Measurements from ENCODE around the gene MSMO1.
A peak's percentile ranks its signal among the peaks of the same experiment; 100 is the strongest.

Gene MSMO1

DNA sequence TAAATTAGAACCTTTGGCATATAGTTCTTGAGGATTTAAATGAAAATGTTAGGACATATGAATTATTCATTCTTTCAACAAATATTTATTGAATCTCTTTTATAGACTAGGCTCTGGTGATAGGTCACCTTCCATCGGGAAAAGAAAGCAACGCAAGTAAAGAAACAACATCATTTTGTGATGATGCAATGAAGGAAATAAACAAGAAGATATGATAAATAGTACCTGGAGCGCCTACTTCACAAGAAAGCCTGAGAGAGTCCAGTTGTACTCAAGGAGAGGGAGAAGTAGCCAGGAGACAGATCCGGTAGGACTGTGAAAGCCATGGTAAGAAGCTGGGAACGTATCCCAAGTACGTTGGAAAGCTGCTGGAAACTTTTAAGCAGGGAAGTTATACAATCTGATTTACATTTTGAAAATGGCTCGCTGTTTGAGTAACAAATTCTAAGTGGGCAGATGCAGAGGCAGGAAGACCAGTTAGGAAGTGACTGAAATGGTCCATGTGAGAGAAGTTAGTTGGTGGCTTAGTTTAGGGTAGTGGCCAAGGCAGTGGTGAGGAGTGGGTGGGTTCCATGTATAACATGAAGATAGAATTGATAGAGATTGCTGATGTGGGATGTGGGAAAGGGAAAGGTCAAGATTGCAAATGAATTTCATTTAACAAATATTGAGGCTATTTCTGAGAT lies 33.7 kb downstream of the MSMO1 start:
- DNase-seq = no peak

DNA sequence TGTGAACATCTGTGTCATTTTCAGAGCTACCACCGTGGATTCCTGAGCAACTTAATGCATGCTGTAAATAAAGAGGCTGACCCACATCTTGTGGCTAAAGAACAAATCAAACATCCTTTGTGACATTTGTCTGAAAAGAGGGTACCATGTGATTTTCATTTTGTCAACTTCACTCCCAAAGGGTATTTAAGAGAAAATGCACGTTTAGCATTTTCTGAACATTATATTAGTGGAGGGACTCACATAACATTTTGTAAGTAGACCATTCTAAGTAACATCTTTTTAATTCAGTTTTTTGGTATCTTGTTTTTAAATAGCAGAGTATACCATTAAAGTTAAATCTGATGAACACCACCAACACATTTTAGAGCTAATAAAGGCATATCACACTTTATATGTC lies 34.3 kb downstream of the MSMO1 start:
- no peak for DNase-seq

GRCh38 chr4:165364452-165365080 lies 37.1 kb downstream of the MSMO1 start:
- DNase-seq = no peak

DNA sequence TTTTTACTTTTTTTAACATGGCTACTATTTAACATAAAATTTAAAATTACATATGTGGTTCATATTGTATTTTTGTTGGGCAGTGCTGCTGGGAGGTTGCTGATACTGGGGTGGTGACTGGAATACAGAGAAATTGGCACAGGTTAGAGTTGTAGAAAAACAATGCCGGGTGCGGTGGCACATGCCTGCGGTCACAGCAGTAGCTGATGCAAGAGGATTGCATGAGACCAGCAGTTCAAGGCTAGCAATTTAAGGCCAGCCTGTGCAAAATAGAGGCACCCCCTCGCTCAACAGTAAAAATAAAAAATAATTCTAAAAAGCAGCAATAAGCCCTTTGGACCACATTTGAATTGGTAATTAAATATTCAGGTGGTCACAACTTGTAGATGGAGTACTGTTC lies 39.6 kb downstream of the MSMO1 start:
- DNase-seq = no peak

- DNase-seq = no peak
Measured at GRCh38 chr4:165368114-165368513, 40.6 kb downstream of the MSMO1 start.

DNA sequence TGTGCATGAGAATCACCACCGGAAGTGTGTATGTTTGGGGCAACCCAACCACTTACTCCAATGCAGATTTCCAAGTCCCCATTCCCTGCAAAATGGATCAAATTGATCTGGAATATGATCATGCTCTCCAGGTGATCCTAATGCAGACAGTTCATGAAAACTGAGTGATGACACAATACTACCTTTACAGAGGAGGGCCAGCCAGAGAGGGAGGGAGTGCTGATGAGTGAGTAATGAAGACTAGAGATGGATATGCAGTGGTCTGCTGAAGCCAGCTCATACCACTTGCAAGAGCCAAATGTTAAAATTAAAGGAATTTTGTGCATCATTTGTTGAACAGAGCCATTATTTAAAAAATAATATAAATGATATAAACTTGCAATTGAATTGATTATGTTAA lies 41.1 kb downstream of the MSMO1 start:
- no peak for DNase-seq

DNA sequence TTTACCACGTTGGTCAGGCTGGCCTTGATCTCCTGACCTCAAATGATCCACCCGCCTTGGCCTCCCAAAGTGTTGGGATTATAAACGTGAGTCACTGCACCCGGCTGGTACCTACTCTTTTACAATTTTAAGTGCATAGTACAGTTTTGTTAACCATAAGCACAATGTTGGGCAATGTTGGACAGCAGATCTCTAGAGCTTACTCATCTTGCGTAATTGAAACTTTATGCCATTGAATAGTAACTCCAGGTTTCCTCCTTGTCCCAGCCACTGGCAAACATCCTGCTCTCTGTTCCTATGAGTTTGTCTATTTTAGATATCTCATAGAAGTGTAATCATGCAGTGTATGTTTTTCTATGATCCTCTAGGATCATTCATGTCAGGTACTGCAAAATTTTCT lies 42.1 kb downstream of the MSMO1 start:
- no peak for DNase-seq

- no peak for DNase-seq
Measured at GRCh38 chr4:165370530-165370929, 43.1 kb downstream of the MSMO1 start.

DNA sequence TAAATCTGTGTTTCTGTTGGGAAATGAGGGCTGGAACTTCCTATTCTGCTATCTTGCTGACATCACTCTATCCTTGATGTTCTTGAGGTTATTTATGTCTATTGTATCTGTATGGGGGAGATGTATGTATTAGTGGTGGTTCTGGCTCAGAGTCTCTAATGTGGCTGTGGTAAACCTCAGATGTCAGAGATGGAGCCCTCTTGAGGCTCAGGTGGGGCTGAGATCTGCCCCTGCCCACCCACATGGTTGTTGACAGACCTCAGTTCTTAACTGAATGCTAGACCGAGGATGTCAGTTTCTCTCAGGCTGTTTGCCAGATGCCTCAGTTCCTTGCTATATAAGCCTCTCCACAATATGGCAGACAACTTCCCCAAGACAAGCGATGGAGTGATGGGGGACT lies 48.0 kb downstream of the MSMO1 start:
- DNase-seq = no peak

DNA sequence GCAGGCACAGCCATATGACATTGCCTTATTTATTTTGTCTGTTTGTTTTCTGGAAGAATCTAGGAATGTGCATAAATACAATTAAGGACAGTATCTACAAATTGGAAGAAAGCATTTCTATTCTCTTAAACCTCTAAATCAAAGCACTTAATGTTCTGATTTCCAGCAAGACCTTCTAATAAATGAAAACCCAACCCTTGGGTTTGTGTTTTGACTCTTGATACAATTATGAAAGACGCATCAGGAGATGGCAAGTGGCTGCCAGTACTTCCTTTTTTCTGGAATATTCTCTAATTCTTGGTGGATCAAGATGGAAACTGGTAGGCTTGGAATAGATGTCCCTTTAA lies 50.9 kb downstream of the MSMO1 start:
- no peak for DNase-seq

DNA sequence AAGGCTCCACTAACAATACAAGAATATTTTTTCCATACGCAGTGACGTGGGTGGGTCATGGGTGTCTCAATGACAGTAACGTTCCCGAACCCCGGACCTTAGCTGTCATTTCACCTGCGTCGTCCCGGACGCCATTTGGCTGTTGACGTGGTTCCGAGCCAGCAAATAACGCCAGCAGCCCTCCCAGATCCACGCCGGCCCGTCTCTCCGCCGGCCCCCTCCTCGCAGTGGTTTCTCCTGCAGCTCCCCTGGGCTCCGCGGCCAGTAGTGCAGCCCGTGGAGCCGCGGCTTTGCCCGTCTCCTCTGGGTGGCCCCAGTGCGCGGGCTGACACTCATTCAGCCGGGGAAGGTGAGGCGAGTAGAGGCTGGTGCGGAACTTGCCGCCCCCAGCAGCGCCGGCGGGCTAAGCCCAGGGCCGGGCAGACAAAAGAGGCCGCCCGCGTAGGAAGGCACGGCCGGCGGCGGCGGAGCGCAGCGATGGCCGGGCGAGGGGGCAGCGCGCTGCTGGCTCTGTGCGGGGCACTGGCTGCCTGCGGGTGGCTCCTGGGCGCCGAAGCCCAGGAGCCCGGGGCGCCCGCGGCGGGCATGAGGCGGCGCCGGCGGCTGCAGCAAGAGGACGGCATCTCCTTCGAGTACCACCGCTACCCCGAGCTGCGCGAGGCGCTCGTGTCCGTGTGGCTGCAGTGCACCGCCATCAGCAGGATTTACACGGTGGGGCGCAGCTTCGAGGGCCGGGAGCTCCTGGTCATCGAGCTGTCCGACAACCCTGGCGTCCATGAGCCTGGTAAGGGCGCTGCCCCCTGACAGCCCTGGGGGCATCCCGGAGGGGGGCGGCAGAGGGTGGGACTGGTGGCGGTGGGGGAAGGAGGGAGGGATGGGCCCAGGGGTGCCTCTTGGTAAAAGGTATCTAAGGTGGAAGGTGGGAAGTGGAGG lies 51.5 kb downstream of the MSMO1 start, which contains the start of gene CPE:
Gene CPE (plus strand): TSS at position 264 of the 933 bp plus-strand sequence. CDS start 214 bp downstream, at position 478.
- peak; percentile 78 for DNase-seq

DNA sequence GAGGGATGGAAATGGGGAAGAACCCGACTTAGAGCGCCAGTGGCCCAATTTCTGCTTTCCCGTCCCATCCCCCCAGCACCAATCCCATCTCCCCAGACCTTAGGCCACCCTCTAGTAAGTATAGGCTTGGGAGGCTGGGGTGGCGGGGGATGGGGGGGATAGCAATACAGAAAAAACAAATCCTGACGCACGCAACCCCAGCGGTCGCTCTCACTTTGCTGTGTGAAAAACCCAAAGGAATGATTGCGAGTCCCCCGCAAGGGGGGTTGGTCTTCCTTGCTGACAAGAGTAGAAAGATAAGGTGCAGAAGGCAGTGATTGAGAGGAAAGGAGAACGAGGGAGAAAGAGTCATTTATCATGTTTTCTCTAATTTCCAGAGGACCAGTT lies 52.2 kb downstream of the MSMO1 start:
- no peak for DNase-seq

- no peak for DNase-seq
Measured at GRCh38 chr4:165380805-165381204, 53.3 kb downstream of the MSMO1 start.

GRCh38 chr4:165381821-165382373 lies 54.4 kb downstream of the MSMO1 start:
- no peak for DNase-seq

GRCh38 chr4:165382640-165383039 lies 55.2 kb downstream of the MSMO1 start:
- DNase-seq = no peak

DNA sequence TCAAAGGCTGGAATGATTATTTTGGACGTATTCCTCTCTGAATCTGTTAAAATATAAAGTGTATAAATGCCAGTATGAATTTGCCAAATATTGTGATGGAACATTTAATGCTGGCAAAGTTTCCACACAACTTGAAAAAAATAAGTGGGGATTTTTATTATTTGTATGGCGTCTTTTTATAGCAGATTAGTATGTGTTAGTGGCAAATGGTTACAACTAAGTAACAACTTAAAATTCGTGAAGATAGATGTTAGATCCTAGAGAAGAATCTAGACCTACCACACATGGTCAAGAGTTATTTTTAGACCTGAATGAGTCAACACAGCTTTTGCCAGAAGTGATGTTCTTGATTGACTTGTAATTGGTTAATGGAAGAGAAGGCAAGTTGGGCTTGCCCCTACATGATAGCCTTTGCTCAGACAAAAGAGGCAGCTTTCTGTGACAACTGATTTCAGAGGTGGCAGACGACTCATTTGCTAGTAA lies 56.2 kb downstream of the MSMO1 start:
- no peak for DNase-seq

DNA sequence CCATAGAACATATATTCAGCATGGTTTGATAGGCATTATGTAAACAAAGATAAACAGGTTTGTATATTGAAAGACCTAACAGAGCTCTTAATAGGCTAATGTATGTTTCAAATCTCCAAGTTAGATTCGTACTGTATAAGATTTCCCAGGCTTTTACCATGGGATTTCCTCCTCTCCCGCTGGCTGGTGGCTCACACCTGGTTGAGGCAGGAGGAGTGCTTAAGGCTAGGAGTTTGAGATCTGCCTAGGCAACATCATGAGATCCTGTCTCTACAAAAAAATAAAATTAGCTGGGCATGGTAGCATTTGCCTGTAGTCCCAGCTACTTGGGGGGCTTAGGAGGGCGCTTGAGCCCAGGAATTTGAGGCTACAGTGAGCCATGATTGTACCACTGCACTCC lies 56.7 kb downstream of the MSMO1 start:
- DNase-seq = no peak

DNA sequence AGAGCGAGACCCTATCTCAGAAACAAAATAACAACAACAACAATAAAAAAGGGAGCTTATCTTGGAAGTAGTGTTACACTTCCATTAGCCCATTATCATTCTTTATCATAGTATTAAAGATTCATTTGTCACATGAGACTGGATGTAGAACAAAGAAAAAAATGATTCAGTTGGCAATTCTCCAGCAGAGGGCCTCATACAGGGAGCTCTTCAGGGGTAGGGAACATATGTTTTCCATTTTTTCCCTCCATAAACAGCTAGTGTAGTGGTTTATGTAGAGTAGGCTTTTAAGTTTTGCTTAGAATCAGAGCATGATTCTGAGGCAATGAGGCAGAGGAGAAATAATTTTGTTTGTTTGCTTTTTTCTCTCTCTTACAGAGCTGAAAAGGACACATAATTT lies 57.1 kb downstream of the MSMO1 start:
- no peak for DNase-seq

- DNase-seq = no peak
Measured at GRCh38 chr4:165385126-165385525, 57.7 kb downstream of the MSMO1 start.

GRCh38 chr4:165386328-165386727 lies 58.9 kb downstream of the MSMO1 start:
- DNase-seq = no peak

- no peak for DNase-seq
Measured at GRCh38 chr4:165388756-165389155, 61.3 kb downstream of the MSMO1 start.

All from activated effector memory CD4-positive, alpha-beta T cell treated with anti-CD3 and anti-CD28 coated beads, Interleukin-2, amount 50 U/mL, for 16 hours (primary cell).